HepG2 (cell line): ENCODE results near the gene AP4S1. TPM values are rescaled to one million over a fixed set of nuclear protein-coding genes. Genes with fewer than 3 reads are reported as not detected.

Source experiments
- CREB1 ChIP-seq, 2 experiments: fragments of 450-650 bp in 1 of 2; IDR thresholded peaks; 2 replicates each; pipeline ENCODE4 v1.6.1; 2016 to 2017; ENCODE audit warnings: control low read depth in 1 of 2, mild to moderate bottlenecking in 1 of 2, missing compliant biosample characterization in 1 of 2, missing genetic modification characterization in 1 of 2
- ERF ChIP-seq: IDR thresholded peaks from 2 replicates; pipeline ENCODE4 v1.6.1; 2018; ENCODE audit warnings: missing biosample characterization, missing genetic modification reagents
- FLYWCH1 ChIP-seq: sonication (generic); formaldehyde crosslinking; IDR thresholded peaks from 2 replicates; pipeline ENCODE4 v1.8.1; 2023; ENCODE audit warnings: mild to moderate bottlenecking, missing genetic modification reagents
- JARID2 ChIP-seq: sonication (generic); formaldehyde crosslinking; IDR thresholded peaks from 2 replicates; pipeline ENCODE4 v1.8.1; 2023; ENCODE audit warnings: missing genetic modification reagents, inconsistent platforms; ENCODE audit not compliant: insufficient replicate concordance
- KDM5B ChIP-seq: sonication (generic); formaldehyde crosslinking; IDR thresholded peaks from 2 replicates; pipeline ENCODE4 v1.4.0; 2020; ENCODE audit warnings: missing genetic modification reagents, mild to moderate bottlenecking, borderline replicate concordance
- NFE2 ChIP-seq: sonication (generic); formaldehyde crosslinking; IDR thresholded peaks from 2 replicates; pipeline ENCODE4 v1.4.0; 2020; ENCODE audit warnings: missing genetic modification reagents
- NFIB ChIP-seq: sonication (generic); formaldehyde crosslinking; IDR thresholded peaks from 2 replicates; pipeline ENCODE4 v1.9.0; 2021; ENCODE audit warnings: missing genetic modification reagents, mild to moderate bottlenecking, borderline replicate concordance
- PCBP2 ChIP-seq: fragments of 200-400 bp; formaldehyde crosslinking; optimal IDR thresholded peaks from 2 replicates; pipeline ENCODE3; 2018; ENCODE audit warnings: low read length, low read depth; ENCODE audit not compliant: poor library complexity, severe bottlenecking
- RFX3 ChIP-seq: IDR thresholded peaks from 2 replicates; pipeline ENCODE4 v1.6.1; 2016; ENCODE audit warnings: missing biosample characterization, missing genetic modification reagents
- SMAD9 ChIP-seq: sonication (generic); formaldehyde crosslinking; IDR thresholded peaks from 2 replicates; pipeline ENCODE4 v1.5.1; 2020; ENCODE audit warnings: mild to moderate bottlenecking, missing genetic modification reagents
- SOX5 ChIP-seq: IDR thresholded peaks from 2 replicates; pipeline ENCODE4 v1.6.1; 2016; ENCODE audit warnings: borderline replicate concordance
- TARDBP ChIP-seq: sonication (generic); formaldehyde crosslinking; IDR thresholded peaks from 2 replicates; pipeline ENCODE4 v1.8.0; 2022; ENCODE audit warnings: mild to moderate bottlenecking, missing genetic modification reagents
- TMF1 ChIP-seq: sonication (generic); formaldehyde crosslinking; IDR thresholded peaks from 2 replicates; pipeline ENCODE4 v1.8.1; 2022; ENCODE audit warnings: low read depth, missing genetic modification reagents
- YEATS4 ChIP-seq: sonication (generic); formaldehyde crosslinking; IDR thresholded peaks from 2 replicates; pipeline ENCODE4 v1.4.0; 2020; ENCODE audit warnings: missing genetic modification reagents, borderline replicate concordance
- ZBTB20 ChIP-seq: sonication (generic); formaldehyde crosslinking; IDR thresholded peaks from 2 replicates; pipeline ENCODE4 v1.8.1; 2023; ENCODE audit warnings: missing genetic modification reagents, low read depth, mild to moderate bottlenecking, borderline replicate concordance
- ZKSCAN1 ChIP-seq: fragments of 150-350 bp; IDR thresholded peaks from 2 replicates; pipeline ENCODE4 v1.6.1; 2014; ENCODE audit warnings: low read length
- ZNF101 ChIP-seq: sonication (generic); formaldehyde crosslinking; IDR thresholded peaks from 2 replicates; pipeline ENCODE4 v1.4.0; 2020; ENCODE audit warnings: mild to moderate bottlenecking, low read depth, missing genetic modification reagents, borderline replicate concordance
- ZNF30 ChIP-seq: sonication (generic); formaldehyde crosslinking; IDR thresholded peaks from 2 replicates; pipeline ENCODE4 v1.5.0; 2020; ENCODE audit warnings: mild to moderate bottlenecking, missing genetic modification reagents
- ZNF333 ChIP-seq: sonication (generic); formaldehyde crosslinking; IDR thresholded peaks from 2 replicates; pipeline ENCODE4 v1.4.0; 2020; ENCODE audit warnings: mild to moderate bottlenecking, missing genetic modification reagents, borderline replicate concordance
- ZNF431 ChIP-seq: sonication (generic); formaldehyde crosslinking; IDR thresholded peaks from 2 replicates; pipeline ENCODE4 v1.9.0; 2022; ENCODE audit warnings: missing genetic modification reagents, low read depth, mild to moderate bottlenecking, borderline replicate concordance
- ZNF501 ChIP-seq: sonication (generic); formaldehyde crosslinking; IDR thresholded peaks from 2 replicates; pipeline ENCODE4 v1.5.1; 2020; ENCODE audit warnings: mild to moderate bottlenecking, moderate library complexity, missing genetic modification reagents
- ZNF652 ChIP-seq: IDR thresholded peaks from 2 replicates; pipeline ENCODE4 v1.6.1; 2016; ENCODE audit warnings: low read depth, borderline replicate concordance
- ZNF720 ChIP-seq: sonication (generic); formaldehyde crosslinking; IDR thresholded peaks from 2 replicates; pipeline ENCODE4 v1.4.0; 2020; ENCODE audit warnings: missing genetic modification reagents
- ZNF740 ChIP-seq: sonication (generic); formaldehyde crosslinking; IDR thresholded peaks from 2 replicates; pipeline ENCODE4 v1.4.0; 2020; ENCODE audit warnings: missing genetic modification reagents
- ZNF891 ChIP-seq: sonication (generic); formaldehyde crosslinking; IDR thresholded peaks from 2 replicates; pipeline ENCODE4 v1.5.0; 2020; ENCODE audit warnings: mild to moderate bottlenecking, missing genetic modification reagents
- polyA plus RNA-seq, 8 experiments: library from polyadenylated mRNA; depleted of rRNA in 3 of 8; stranded (reverse) in 7 of 8; unstranded in 1 of 8; fragments of >200 nt; fragmentation: Illumina TruSeq in 4 of 8; extraction: Trizol in 4 of 8; gene quantifications; 2 replicates each; pipeline versions ENCODE4 v1.2.1 to v1.2.3, GENCODE V29; 2011 to 2016; ENCODE audit warnings: low read depth in 4 of 8, missing spikeins in 1 of 8, mixed read lengths in 1 of 8; ENCODE audit not compliant: insufficient read depth in 1 of 8
- total RNA-seq, 5 experiments: library from RNA; depleted of rRNA; stranded (reverse); fragments of >200 nt; fragmentation: Illumina TruSeq; extraction: Trizol; gene quantifications; 2 replicates each; pipeline ENCODE4 v1.2.3, GENCODE V29; 2016; ENCODE audit warnings: low read depth in 1 of 5
- TF ChIP-seq, protein P1 (sequence below): sonication (generic); formaldehyde crosslinking; IDR thresholded peaks from 2 replicates; pipeline ENCODE4 v1.5.0; 2020; ENCODE audit warnings: missing genetic modification reagents, mild to moderate bottlenecking, borderline replicate concordance
- TF ChIP-seq, protein P2 (sequence below): sonication (generic); formaldehyde crosslinking; IDR thresholded peaks from 2 replicates; pipeline ENCODE4 v1.4.0; 2020; ENCODE audit warnings: mild to moderate bottlenecking, missing genetic modification reagents

Gene AP4S1
- total and polyA plus RNA-seq, 2 of the 13 experiments (the other 11 are each of a cell fraction or from before 2014, with no cell fraction given) = 3.9 to 21.1 TPM

DNA sequence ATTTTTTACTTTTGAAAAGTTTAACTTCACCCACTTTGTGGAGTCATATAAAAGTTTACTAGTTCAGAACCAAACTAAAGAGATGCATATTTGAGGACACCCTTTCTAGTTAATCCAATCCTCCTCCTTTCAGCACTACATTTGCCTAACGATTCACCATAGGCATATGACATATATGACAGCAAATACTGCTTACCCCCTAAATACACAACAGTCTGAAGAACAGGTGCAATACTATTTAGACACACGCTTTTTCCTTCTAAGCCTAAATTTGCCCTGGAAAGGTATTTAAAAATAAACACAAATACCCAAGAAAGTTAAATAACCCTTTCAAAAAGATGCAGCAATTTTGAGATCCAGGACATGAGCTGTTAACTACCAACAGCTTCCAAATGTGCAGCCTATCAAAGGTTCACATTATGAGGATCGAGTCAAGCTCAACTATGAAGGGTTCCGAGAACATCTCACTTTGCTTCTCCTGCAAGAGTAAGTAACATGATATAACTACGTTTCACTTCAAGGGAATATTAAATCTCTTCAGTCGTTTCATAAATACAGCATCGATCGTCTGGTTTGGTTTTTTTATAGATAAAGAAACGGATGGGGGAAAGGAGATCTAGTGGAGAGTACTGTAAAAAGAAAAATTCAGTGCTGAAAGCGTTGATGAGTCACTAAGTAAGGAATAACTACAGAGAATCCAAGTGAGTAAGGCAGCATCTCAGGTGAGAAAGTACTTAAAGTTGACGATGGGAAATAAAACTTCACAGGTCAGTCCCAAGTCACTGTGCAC, 677 bp upstream of the AP4S1 start (continued):
- 0 out of 2 replicates have a peak, but pooled peaks have one; percentile 22 for TF ChIP-seq CREB1 (IDR thresholded peaks at IDR 0.05)
- TF ChIP-seq CREB1 (CRISPR knock-in tag; IDR thresholded peaks at IDR 0.05) = no peak
- TF ChIP-seq ZNF720 (CRISPR knock-in tag) = no peak
- TF ChIP-seq ZNF30 (CRISPR knock-in tag) = peak; percentile 82; the same call in 1 of the 2 replicates
- TF ChIP-seq KDM5B (CRISPR knock-in tag) = no peak
- no peak for TF ChIP-seq YEATS4 (CRISPR knock-in tag)
- TF ChIP-seq ZNF431 = no peak
- 0 out of 2 replicates have a peak, but pooled peaks have one; percentile 3 for TF ChIP-seq SOX5 (CRISPR knock-in tag)
- no peak for TF ChIP-seq JARID2 (CRISPR knock-in tag)
- no peak for TF ChIP-seq ZNF101 (CRISPR knock-in tag)
- TF ChIP-seq ZNF501 (CRISPR knock-in tag) = no peak
- TF ChIP-seq SMAD9 (CRISPR knock-in tag) = no peak
- peak; percentile 81 for TF ChIP-seq PCBP2
- TF ChIP-seq ERF = 0 out of 2 replicates have a peak, but pooled peaks have one; percentile 15
- TF ChIP-seq NFE2 = no peak
- TF ChIP-seq ZBTB20 = peak; percentile 78; the same call in 1 of the 2 replicates
- TF ChIP-seq ZNF740 (CRISPR knock-in tag) = no peak
- peak; percentile 32; the same call in 1 of the 2 replicates for TF ChIP-seq ZNF652 (CRISPR knock-in tag)
- no peak for TF ChIP-seq TMF1 (CRISPR knock-in tag)
- TF ChIP-seq RFX3 = no peak
- 0 out of 2 replicates have a peak, but pooled peaks have one; percentile 5 for TF ChIP-seq TARDBP
- TF ChIP-seq, protein P1, sequence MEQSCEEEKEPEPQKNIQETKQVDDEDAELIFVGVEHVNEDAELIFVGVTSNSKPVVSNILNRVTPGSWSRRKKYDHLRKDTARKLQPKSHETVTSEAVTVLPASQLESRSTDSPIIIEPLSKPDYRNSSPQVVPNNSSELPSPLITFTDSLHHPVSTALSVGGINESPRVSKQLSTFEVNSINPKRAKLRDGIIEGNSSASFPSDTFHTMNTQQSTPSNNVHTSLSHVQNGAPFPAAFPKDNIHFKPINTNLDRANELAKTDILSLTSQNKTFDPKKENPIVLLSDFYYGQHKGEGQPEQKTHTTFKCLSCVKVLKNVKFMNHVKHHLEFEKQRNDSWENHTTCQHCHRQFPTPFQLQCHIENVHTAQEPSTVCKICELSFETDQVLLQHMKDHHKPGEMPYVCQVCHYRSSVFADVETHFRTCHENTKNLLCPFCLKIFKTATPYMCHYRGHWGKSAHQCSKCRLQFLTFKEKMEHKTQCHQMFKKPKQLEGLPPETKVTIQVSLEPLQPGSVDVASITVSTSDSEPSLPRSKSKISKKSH (CRISPR knock-in tag) = no peak
- TF ChIP-seq, protein P2, sequence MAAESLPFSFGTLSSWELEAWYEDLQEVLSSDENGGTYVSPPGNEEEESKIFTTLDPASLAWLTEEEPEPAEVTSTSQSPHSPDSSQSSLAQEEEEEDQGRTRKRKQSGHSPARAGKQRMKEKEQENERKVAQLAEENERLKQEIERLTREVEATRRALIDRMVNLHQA (CRISPR knock-in tag) = peak; percentile 64; the same call in 1 of the 2 replicates
- TF ChIP-seq NFIB (CRISPR knock-in tag) = no peak
- TF ChIP-seq ZNF891 (CRISPR knock-in tag) = no peak
- TF ChIP-seq FLYWCH1 (CRISPR knock-in tag) = no peak
- no peak for TF ChIP-seq ZKSCAN1
- TF ChIP-seq ZNF333 (CRISPR knock-in tag) = no peak
